HG03025 (cell line): ENCODE data around the gene OPTC.
"Not testable (repeated sequence)": the region's sequence is repeated elsewhere in the genome, so short reads cannot be mapped to it uniquely, and the experiment has no call there.

Experiments used
- ATAC-seq: cut with Tn5 transposase; IDR thresholded peaks from one replicate; pipeline ENCODE4 v1.9.1; 2021; ENCODE audit warnings: mild to moderate bottlenecking, moderate library complexity; ENCODE audit not compliant: unreplicated experiment, low FRiP score

OPTC gene

GRCh38 chr1:203512848-203513584, 19.1 kb downstream of the OPTC start:
- ATAC-seq: peak; percentile 58

GRCh38 chr1:203513585-203514031, 19.7 kb downstream of the OPTC start:
- ATAC-seq: no peak

- ATAC-seq: no peak
Measured at GRCh38 chr1:203516184-203516583, 22.2 kb downstream of the OPTC start.

- no peak for ATAC-seq
Measured at GRCh38 chr1:203516906-203517305, 23.0 kb downstream of the OPTC start.

GRCh38 chr1:203517426-203518110, 23.6 kb downstream of the OPTC start:
- no peak for ATAC-seq

GRCh38 chr1:203518139-203518538, 24.2 kb downstream of the OPTC start:
- not testable (repeated sequence) for ATAC-seq

GRCh38 chr1:203518541-203518940, 24.6 kb downstream of the OPTC start:
- no peak for ATAC-seq

- no peak for ATAC-seq
Measured at GRCh38 chr1:203519053-203519840, 25.3 kb downstream of the OPTC start.

GRCh38 chr1:203519896-203520295, 25.9 kb downstream of the OPTC start:
- ATAC-seq: no peak

- no peak for ATAC-seq
Measured at GRCh38 chr1:203520315-203520714, 26.4 kb downstream of the OPTC start.

- no peak for ATAC-seq
Measured at GRCh38 chr1:203521074-203521794, 27.3 kb downstream of the OPTC start.

GRCh38 chr1:203521812-203522211, 27.9 kb downstream of the OPTC start:
- no peak for ATAC-seq

- no peak for ATAC-seq
Measured at GRCh38 chr1:203522237-203522636, 28.3 kb downstream of the OPTC start.

GRCh38 chr1:203523667-203524066, 29.7 kb downstream of the OPTC start:
- ATAC-seq: no peak

GRCh38 chr1:203524152-203524551, 30.2 kb downstream of the OPTC start:
- no peak for ATAC-seq

- no peak for ATAC-seq
Measured at GRCh38 chr1:203524824-203525223, 30.9 kb downstream of the OPTC start.

GRCh38 chr1:203525685-203526084, 31.7 kb downstream of the OPTC start:
- ATAC-seq: no peak

GRCh38 chr1:203526130-203526529, 32.2 kb downstream of the OPTC start:
- no peak for ATAC-seq

GRCh38 chr1:203526572-203526971, 32.6 kb downstream of the OPTC start:
- ATAC-seq: no peak

- ATAC-seq: no peak
Measured at GRCh38 chr1:203527013-203527412, 33.1 kb downstream of the OPTC start.

GRCh38 chr1:203528063-203528462, 34.1 kb downstream of the OPTC start:
- no peak for ATAC-seq
